SK-N-SH (cell line): Measurements from ENCODE around the gene CDH2.

Source experiments
- EP300 ChIP-seq, 2 experiments: IDR thresholded peaks; 2 replicates each; pipeline versions ENCODE4 v1.4.0 to v1.6.1; 2012; ENCODE audit warnings: borderline replicate concordance in 1 of 2, low read depth in 1 of 2, low read length in 1 of 2
- GATA2 ChIP-seq: sonication (generic); formaldehyde crosslinking; IDR thresholded peaks from 2 replicates; pipeline ENCODE4 v1.5.0; 2020; ENCODE audit warnings: mild to moderate bottlenecking, missing genetic modification reagents
- JUND ChIP-seq: IDR thresholded peaks from 2 replicates; pipeline ENCODE4 v1.4.0; 2012
- POLR2AphosphoS5 ChIP-seq: IDR thresholded peaks from 2 replicates; pipeline ENCODE4 v1.6.1; 2012; ENCODE audit warnings: low read depth, low read length
- RAD21 ChIP-seq: IDR thresholded peaks from 2 replicates; pipeline ENCODE4 v1.6.1; 2012; ENCODE audit warnings: mild to moderate bottlenecking, low read length
- RCOR1 ChIP-seq: fragments of 150-350 bp; IDR thresholded peaks from 2 replicates; pipeline ENCODE4 v1.6.1; 2017; ENCODE audit warnings: antibody characterized with exemption, low read length
- RXRA ChIP-seq: IDR thresholded peaks from 2 replicates; pipeline ENCODE4 v1.4.0; 2012; ENCODE audit warnings: low read depth, mild to moderate bottlenecking, borderline replicate concordance
- SIN3A ChIP-seq: IDR thresholded peaks from 2 replicates; pipeline ENCODE4 v1.6.1; 2012; ENCODE audit warnings: low read depth, mild to moderate bottlenecking, low read length, moderate library complexity, borderline replicate concordance
- SMC3 ChIP-seq: IDR thresholded peaks from 2 replicates; pipeline ENCODE4 v1.6.1; 2012; ENCODE audit warnings: low read depth, low read length, improper control_type of control experiment
- TF ChIP-seq, protein P1 (sequence below): fragments of 200-600 bp; sonication (generic); IDR thresholded peaks from 2 replicates; pipeline ENCODE4 v1.6.1; 2017; ENCODE audit warnings: antibody characterized with exemption, mild to moderate bottlenecking, moderate library complexity
- TF ChIP-seq, protein P2 (sequence below): IDR thresholded peaks from 2 replicates; pipeline ENCODE4 v1.4.0; 2012; ENCODE audit warnings: low read depth
- TF ChIP-seq, protein P3 (sequence below): fragments of 150-350 bp; IDR thresholded peaks from 2 replicates; pipeline ENCODE4 v1.6.1; 2017; ENCODE audit warnings: antibody characterized with exemption, low read length, low read depth, borderline replicate concordance

DNA sequence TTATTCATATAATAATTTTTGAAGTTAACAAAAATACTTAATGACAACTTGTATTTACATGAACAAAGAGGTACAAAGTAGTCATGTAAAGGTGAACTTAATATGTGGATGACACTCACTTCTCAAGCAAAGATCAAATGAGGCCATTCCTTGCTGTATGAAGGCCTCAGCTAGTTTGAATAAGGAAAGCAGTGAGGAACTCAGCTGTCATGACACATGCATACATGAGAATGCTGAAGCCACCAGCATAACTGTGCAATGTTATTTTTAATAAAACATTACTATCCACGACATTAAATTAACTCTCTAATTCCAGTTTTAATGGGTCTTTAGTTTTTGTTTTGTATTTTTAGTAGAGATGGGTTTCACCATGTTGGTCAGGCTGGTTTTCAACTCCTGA is 102.9 kb downstream of the CDH2 start:
- TF ChIP-seq, protein P1, sequence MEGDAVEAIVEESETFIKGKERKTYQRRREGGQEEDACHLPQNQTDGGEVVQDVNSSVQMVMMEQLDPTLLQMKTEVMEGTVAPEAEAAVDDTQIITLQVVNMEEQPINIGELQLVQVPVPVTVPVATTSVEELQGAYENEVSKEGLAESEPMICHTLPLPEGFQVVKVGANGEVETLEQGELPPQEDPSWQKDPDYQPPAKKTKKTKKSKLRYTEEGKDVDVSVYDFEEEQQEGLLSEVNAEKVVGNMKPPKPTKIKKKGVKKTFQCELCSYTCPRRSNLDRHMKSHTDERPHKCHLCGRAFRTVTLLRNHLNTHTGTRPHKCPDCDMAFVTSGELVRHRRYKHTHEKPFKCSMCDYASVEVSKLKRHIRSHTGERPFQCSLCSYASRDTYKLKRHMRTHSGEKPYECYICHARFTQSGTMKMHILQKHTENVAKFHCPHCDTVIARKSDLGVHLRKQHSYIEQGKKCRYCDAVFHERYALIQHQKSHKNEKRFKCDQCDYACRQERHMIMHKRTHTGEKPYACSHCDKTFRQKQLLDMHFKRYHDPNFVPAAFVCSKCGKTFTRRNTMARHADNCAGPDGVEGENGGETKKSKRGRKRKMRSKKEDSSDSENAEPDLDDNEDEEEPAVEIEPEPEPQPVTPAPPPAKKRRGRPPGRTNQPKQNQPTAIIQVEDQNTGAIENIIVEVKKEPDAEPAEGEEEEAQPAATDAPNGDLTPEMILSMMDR = no peak
- TF ChIP-seq, protein P2, sequence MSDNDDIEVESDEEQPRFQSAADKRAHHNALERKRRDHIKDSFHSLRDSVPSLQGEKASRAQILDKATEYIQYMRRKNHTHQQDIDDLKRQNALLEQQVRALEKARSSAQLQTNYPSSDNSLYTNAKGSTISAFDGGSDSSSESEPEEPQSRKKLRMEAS = no peak
- no peak for TF ChIP-seq JUND
- TF ChIP-seq RAD21 = no peak
- no peak for TF ChIP-seq SIN3A
- TF ChIP-seq EP300 (IDR thresholded peaks at IDR 0.05; ENCODE audit: borderline replicate concordance in 1 of 2, low read depth in 1 of 2, low read length in 1 of 2) = no peak
- TF ChIP-seq SMC3 = no peak
- no peak for TF ChIP-seq RCOR1
- TF ChIP-seq, protein P3, sequence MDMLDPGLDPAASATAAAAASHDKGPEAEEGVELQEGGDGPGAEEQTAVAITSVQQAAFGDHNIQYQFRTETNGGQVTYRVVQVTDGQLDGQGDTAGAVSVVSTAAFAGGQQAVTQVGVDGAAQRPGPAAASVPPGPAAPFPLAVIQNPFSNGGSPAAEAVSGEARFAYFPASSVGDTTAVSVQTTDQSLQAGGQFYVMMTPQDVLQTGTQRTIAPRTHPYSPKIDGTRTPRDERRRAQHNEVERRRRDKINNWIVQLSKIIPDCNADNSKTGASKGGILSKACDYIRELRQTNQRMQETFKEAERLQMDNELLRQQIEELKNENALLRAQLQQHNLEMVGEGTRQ = no peak
- no peak for TF ChIP-seq POLR2AphosphoS5
- no peak for TF ChIP-seq RXRA
- TF ChIP-seq GATA2 = no peak
